Heart left ventricle (tissue), 13 donors: ENCODE results near the gene SLC35G3.

Source experiments
- CTCF ChIP-seq, 12 donors: fragments of 200-600 bp; sonication (generic) in 4 of 12; IDR thresholded peaks; one replicate each; pipeline versions ENCODE4 v1.5.0 to v1.8.0; 2018 to 2022; ENCODE audit warnings: antibody characterized with exemption in 12 of 12, mild to moderate bottlenecking in 5 of 12
- POLR2A ChIP-seq, 2 donors: fragments of 450-650 bp; IDR thresholded peaks; one replicate each; pipeline ENCODE4 v1.6.1; 2017; ENCODE audit warnings: antibody characterized with exemption in 2 of 2, mild to moderate bottlenecking in 2 of 2, moderate library complexity in 2 of 2
- donor health status: ischemic (EF 13 %, LVEDD 7.1; RV severe dilation, severe dysfunction).
- donor health status: DM: no; HTN: yes; CAD: no.
- donor health status: DM: no; HTN: no; CAD: no.
- donor health status: ischemic (EF 25% LVEDD 6.9; RV normal size, moderate dysfunction).
- donor health status: ischemic (EF 25% LVEDD 5.7; RV mildly dilated, moderate dysfunction).
- donor health status: ischemic (EF 35%, LVEDD 5.7; RV mildly dilated, moderate dysfunction).
- donor health status: nonischemic (EF 11% LVEDD 7.7; RV severe dilation, severe dysfunction).
- donor health status: DM: yes; HTN: yes; CAD: no.
- donor health status: PGD.
- donor health status: ischemic (EF 29% LVEDD 5.4; RV normal size, mild dysfunction).
- donor health status: nonischemic (EF 23%, LVEDD 6.1; RV moderate dilation, normal function).

- TF ChIP-seq POLR2A (IDR thresholded peaks at IDR 0.05) (peak in 1 of 2 donors; percentile 59), CTCF (IDR thresholded peaks at IDR 0.05) (no peak)
Observed at GRCh38 chr17:35147375-35147905, 46.8 kb downstream of the SLC35G3 start, which contains the start of gene UNC45B.
